ENCODE measurements around the gene HES4.

DNA sequence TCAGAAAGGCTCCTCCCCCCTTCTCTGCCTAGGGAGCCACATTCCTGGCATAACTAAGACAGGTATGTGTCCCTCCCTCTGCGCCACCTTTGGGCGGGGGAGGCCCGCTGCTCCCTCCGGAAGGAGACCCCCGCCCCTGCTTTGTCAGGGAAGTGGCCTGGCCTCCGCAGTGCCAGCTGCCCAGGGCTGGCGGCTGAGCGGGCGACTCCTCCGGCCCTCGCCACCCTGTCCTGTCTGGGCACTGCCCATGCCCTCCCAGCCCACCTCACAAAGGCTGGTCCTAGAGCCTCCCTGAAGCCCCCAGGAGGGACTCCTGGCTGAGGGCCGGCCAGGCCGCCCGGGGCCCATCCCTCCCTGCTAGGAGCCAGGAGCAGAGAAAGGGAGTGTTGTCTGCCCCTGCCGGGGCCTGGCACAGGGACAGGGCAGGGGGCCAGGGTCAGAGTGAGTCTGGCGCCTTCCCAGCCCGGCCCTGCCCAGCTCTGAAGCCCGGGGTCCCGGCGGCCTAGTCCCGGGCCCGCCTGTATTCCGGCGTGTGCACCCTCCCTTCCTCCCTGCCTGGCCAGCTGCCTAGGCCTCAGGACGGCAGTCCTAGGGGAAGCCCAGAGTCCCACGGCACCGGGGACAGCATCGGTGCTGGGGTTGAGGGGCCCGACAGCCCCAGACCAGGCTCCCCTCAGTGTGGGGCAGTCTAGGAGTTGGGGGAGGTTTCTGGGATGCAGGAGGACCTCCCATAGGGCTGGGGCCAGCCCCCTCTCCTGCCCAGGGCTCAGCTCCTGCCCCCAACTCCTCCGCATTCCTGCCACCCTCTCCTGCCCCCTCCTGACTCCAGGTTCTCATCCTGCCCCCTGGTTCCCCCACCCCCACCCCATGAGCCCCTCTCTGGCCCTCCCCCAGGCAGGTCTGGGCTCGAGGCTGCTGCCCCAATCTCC is 25.1 kb upstream of the HES4 start:
- TF ChIP-seq, protein P1, sequence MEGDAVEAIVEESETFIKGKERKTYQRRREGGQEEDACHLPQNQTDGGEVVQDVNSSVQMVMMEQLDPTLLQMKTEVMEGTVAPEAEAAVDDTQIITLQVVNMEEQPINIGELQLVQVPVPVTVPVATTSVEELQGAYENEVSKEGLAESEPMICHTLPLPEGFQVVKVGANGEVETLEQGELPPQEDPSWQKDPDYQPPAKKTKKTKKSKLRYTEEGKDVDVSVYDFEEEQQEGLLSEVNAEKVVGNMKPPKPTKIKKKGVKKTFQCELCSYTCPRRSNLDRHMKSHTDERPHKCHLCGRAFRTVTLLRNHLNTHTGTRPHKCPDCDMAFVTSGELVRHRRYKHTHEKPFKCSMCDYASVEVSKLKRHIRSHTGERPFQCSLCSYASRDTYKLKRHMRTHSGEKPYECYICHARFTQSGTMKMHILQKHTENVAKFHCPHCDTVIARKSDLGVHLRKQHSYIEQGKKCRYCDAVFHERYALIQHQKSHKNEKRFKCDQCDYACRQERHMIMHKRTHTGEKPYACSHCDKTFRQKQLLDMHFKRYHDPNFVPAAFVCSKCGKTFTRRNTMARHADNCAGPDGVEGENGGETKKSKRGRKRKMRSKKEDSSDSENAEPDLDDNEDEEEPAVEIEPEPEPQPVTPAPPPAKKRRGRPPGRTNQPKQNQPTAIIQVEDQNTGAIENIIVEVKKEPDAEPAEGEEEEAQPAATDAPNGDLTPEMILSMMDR (IDR thresholded peaks at IDR 0.05): no peak
- TF ChIP-seq POLR2A (IDR thresholded peaks at IDR 0.05): no peak
